Activated CD4-positive, alpha-beta T cell treated with anti-CD3 and anti-CD28 coated beads for 1 hour (primary cell): ENCODE measurements around the gene TMEM200A.

Experiments used
- DNase-seq: peaks from one replicate; pipeline ENCODE4 v3.0.0-alpha.2; 2020

The TMEM200A gene

DNA sequence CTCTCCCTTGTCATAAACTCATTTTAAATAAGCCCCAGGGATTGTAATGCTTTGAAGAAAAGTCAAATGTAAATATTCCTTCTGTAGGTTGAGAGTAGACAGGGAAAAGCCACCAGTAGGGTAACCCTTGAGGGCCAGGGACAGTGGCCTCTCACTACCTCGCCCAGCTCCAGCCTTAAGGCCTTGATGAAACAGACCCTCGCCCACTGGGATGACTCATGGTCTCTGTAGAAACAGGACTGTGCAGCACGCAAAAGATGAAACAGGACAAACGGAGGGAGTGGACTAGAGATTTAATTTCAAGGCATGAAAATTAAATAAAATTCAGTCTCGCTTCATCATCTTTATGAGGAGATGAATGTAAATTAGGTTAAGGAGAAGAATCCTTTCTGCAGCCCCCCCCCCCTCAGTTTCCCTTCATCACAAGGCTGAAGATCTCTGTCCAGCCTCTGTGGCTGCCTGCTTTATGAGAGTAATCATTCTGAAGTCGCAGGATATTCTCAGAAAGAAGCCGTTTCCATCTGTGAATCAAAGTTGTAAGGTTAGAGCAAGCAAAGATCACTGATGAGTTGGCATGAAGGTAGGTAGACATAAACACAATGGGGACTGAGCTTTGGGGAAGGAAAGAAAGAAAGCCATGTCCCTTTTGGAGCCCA, 60.4 kb downstream of the TMEM200A start:
- no peak for DNase-seq

DNA sequence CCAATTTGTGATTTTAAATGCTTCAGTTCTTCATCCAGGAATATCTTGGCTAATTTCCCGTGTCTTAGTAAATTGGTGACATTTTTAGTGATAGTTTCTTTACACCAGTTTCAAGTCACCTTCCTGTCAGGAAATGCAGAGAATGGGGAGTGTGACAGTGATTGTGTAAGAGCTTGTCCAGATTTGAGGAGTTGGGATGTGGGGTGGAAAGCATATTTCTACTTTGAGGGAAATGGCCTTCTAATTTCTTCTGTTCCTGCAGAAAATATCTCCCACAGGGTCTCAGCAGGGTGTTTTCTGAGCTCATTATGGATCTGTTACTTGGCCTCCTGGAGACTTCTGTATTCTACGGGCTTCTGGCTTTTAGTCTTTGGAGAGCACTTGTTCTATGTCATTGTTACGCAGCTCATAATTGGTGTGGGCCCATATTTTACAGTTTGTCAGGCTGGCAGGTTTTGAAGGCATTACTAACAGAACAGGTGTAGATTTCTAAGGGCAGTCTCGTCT, 65.6 kb downstream of the TMEM200A start:
- DNase-seq = no peak

GRCh38 chr6:130432838-130433237, 67.0 kb downstream of the TMEM200A start:
- DNase-seq = no peak

DNA sequence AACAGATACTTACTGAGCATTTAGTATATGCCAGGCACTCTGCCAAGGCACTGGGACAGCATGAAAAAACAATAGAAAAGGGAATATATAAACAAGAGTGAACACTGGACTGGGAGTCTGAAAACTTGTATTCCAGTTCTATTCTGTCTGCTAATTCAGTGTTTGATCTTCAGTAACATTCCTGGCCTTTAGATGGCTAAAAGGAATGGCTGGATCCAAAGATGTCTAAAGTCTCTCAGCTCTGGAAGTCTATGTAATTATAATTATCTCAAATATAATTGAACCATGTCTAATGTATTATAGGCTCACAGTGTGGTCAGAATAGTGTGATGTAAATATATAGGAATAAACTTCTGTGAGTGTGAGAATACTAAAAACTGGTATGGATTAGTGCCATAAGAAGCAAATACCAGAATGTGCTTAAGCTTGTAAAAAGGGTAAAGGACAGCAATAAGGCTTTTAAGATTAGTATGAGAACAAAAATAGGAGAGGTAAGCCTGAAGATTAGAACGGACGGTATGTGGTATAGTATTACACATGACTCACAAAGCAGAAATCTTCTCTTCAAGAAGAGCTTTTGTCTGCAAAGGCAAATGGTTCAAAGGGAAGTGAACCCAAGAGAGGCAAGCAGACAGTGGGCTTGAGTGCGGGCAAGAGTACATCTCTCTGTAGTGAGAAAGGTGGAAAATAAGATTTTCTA, 68.5 kb downstream of the TMEM200A start:
- no peak for DNase-seq

- no peak for DNase-seq
These were observed 69.4 kb downstream of the TMEM200A start for GRCh38 chr6:130435181-130435580.

- DNase-seq = no peak
These were observed 72.1 kb downstream of the TMEM200A start for GRCh38 chr6:130437961-130438360.

DNA sequence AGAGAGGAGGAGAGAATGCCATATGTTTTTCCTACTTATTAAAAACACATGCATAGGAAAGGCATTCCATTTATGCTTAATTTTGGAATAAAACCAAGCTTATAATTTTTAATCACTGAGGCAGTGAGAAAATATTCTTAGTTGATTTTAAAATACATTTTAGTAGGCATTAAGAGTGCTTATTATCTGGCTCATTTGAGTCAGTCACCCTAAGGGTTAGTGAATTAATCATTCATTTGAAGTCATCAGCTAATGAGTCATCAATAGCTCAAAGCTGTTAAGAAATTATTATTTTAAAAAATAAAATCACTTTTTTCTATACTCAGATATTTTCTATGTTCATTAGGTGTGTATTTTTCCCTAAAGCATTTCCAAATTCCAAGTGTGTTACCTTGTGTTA, 81.6 kb downstream of the TMEM200A start:
- DNase-seq = no peak

- no peak for DNase-seq
These were observed 86.5 kb downstream of the TMEM200A start for GRCh38 chr6:130452336-130452735.

DNA sequence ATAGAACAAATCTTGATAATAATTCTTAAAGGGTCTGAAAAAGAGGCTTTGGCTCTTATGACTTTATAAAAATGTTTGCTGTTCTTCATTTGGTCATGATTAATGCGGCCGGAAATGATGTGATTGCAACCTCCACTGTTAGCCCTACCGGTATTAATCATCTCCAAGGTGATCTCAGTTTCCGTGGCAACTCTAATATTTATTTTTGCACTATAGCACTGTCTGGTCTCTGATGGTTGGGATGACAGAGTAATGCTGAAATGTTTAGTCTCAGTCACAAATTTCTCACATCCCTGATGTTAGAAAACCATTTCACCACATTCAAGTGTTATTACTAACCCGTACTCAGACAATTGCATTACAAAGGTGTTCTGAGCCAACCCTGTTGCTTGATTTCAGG, 87.4 kb downstream of the TMEM200A start:
- no peak for DNase-seq

- DNase-seq = no peak
These were observed 91.8 kb downstream of the TMEM200A start for GRCh38 chr6:130457605-130458004.

- DNase-seq = no peak
These were observed 93.5 kb downstream of the TMEM200A start for GRCh38 chr6:130459316-130459715.

GRCh38 chr6:130460934-130461333, 95.1 kb downstream of the TMEM200A start:
- DNase-seq = no peak

DNA sequence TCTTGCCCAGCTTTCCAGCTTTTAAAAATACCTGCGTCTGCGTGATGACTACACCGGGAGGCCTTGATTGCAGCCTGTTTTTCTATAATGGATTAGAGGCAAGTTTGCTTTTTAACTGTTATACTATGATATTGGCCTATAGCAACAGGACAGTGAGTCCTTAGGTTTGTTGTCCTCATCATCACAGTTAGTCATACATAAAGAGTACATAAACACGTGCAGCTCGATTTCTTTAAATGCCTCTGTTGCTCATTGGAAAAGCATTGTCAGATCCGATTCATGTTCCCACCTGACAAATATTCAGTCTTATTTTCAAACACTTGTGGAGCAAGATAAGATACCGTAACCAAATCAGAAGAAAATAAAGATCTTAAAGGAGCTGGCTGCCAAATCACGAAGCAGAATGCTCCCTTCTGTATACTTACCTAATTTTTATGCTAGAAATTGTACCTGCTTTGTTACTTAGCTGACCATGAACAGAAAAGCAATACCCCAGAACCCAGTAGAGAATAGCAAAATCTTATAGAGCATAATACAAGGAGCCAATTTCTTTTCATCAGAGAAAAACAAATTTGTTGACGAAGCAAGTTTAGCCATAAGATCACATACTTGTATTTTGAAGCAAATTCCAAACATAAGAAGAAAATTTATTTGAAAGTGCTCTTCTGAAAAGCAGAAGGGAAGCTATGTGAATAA, 100.4 kb downstream of the TMEM200A start:
- no peak for DNase-seq

DNA sequence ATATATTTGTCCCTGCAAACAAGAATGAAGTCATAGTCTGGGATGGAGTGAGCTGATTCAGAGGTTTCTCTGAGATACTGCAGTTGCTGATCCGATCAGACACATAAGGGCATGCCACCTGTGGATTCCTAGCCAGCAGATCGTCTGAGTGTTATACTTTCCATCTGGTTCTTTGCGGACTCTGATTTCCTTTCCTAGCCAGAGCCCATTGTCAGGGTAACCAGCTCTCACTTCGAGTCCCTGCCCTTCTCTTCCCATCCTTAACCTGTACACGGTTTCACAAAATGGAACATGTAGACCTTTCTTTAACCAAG, 100.9 kb downstream of the TMEM200A start:
- no peak for DNase-seq

- DNase-seq = no peak
These were observed 101.6 kb downstream of the TMEM200A start for GRCh38 chr6:130467146-130468050.

DNA sequence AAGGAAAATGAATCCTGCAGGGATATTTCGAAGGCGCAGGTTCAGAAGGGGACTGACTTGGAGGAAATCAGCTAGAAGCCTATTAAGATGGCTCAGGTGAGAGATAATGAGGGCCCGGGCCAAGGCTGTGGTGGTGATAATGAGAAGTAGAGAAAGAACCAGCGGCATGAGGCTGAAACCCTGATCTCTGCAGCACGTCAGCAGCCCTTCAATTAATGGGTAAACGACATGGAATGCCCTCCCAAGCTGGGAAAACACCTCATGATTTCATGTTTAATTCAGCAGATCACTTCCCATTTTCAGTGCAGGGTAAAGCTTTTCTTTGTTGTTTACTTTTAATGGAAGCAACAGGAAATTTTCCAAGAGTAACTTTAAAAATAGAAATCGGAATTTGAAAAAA, 104.9 kb downstream of the TMEM200A start:
- no peak for DNase-seq

DNA sequence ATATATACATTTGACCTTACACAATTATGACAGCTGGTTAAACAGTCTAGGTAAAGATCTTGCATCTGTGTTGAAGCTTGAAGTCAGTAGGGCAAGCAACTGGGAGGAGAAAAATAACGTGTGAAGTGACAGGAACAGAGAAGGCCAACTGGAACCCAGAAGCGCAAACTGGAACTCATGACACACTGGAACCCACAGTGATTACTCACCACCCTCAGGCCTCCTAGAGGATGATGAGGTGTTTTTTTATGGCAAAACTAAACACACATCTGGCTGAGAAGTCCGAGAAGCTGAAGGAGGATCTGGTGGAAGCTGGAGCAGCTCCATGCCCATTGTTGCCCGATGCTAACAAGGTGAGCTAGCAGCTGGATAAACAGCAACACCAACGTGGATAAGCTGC, 108.1 kb downstream of the TMEM200A start:
- no peak for DNase-seq

DNA sequence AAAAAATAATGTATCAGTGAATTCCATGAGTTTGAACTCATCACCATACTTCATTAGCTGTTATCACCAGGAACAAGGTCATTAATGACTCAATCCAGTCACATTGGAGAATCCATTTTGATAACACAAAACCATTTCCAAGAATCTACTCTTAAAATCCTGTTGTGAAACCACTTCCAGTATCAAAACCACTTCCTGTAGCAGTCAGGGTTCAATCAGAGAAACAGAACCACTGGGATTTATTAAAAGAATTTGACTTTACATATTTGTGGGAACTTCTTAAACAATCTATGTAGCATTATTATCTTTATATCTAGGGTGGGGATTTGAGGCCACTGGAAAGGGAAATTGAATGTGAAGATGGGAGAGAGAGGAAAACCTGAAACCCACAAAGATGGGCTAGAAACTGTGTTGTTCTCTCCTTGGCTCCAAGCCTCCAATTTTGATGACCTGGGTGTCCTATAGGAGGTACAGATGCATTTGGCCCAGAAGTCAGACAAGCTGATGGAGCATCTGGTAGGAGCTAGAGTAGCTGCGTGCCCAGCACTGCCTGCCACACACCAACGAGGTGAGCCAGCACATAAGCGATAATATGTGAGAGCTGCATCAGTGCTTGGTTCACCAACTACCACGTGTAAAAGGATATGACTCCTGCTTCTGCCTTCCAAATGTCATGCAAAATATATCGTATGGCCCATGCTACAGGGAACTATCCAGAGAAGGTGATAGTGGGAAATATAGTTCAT, 117.0 kb downstream of the TMEM200A start:
- DNase-seq = no peak

GRCh38 chr6:130485870-130486269, 120.1 kb downstream of the TMEM200A start:
- no peak for DNase-seq

DNA sequence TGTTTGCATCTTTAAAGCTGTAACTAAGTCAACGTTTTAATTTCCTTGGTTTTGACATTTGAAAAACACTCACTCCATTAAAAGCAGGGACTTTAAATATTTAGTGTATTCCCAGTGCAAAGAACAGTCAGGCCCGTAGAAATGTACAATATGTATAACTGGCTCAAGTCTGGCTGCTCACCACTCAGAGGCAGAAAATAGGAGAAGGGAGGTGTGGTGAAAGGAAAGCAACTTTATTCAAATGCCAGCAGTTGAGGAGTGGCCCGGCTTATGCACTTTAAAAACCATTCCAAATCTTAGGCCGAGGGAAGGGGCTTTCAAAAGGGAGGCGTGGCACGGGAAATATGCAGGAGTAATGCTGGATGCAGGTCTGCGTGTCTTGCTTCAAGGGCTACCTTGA, 120.6 kb downstream of the TMEM200A start:
- no peak for DNase-seq

GRCh38 chr6:130489514-130489913, 123.7 kb downstream of the TMEM200A start:
- no peak for DNase-seq
